ENCODE data around the gene VMAC.

- TF ChIP-seq CTCF (IDR thresholded peaks at IDR 0.05) = no peak
- no peak for TF ChIP-seq ATOH8 (CRISPR knock-in tag; IDR thresholded peaks at IDR 0.05; ENCODE audit: low read depth)
- TF ChIP-seq JUNB (IDR thresholded peaks at IDR 0.05) = no peak
- TF ChIP-seq SMC3 (IDR thresholded peaks at IDR 0.05) = no peak
- no peak for TF ChIP-seq USF2 (IDR thresholded peaks at IDR 0.05)
- TF ChIP-seq MYC (IDR thresholded peaks at IDR 0.05; ENCODE audit: borderline replicate concordance, low read length) = no peak
- no peak for TF ChIP-seq POLR2AphosphoS2 (conservative IDR thresholded peaks at IDR 0.05; ENCODE audit: low read length)
- no peak for TF ChIP-seq KDM5A (IDR thresholded peaks at IDR 0.05)
- no peak for TF ChIP-seq HDAC2 (IDR thresholded peaks at IDR 0.05)
- TF ChIP-seq ESRRA (IDR thresholded peaks at IDR 0.05; ENCODE audit: borderline replicate concordance, low read length) = no peak
Measured at GRCh38 chr19:5903056-5903623, 1.5 kb upstream of the VMAC start.
